HL-60 (cell line): ENCODE data around the gene DUSP1.

ENCODE experiments used
- DNase-seq, 2 experiments: peaks; one replicate each; pipeline ENCODE4 v3.0.0-alpha.2; 2010 to 2020; ENCODE audit warnings: low read depth in 1 of 2, low spot score in 1 of 2
- H3K27ac ChIP-seq: fragments of 250-450 bp; sonication (Bioruptor Pico); replicated peaks from 2 replicates; pipeline ENCODE4 v1.5.1; 2020; ENCODE audit warnings: mild to moderate bottlenecking, moderate library complexity
- H3K27me3 ChIP-seq: fragments of 250-450 bp; sonication (Bioruptor Pico); 2 replicates; pipeline ENCODE4 v1.5.1; 2021; ENCODE audit warnings: mild to moderate bottlenecking, moderate library complexity; ENCODE audit not compliant: insufficient read depth, poor library complexity, severe bottlenecking
- H3K4me3 ChIP-seq: replicated peaks from 2 replicates; pipeline ENCODE4 v1.5.1; 2011; ENCODE audit warnings: mild to moderate bottlenecking, control low read depth, low read length; ENCODE audit not compliant: insufficient read depth
- CTCF ChIP-seq: IDR thresholded peaks from one replicate; pipeline ENCODE4 v1.5.1; 2011; ENCODE audit warnings: low read length, control low read depth, inconsistent platforms; ENCODE audit not compliant: insufficient read depth
- GABPA ChIP-seq: IDR thresholded peaks from 2 replicates; pipeline ENCODE4 v1.6.1; 2012; ENCODE audit warnings: low read depth
- POLR2AphosphoS5 ChIP-seq: IDR thresholded peaks from 2 replicates; pipeline ENCODE4 v1.6.1; 2012; ENCODE audit warnings: low read depth
- SPI1 ChIP-seq: IDR thresholded peaks from 2 replicates; pipeline ENCODE4 v1.6.1; 2012; ENCODE audit warnings: low read depth, mild to moderate bottlenecking, borderline replicate concordance
- TF ChIP-seq, protein P1 (sequence below): IDR thresholded peaks from 2 replicates; pipeline ENCODE4 v1.6.1; 2012; ENCODE audit warnings: low read depth; ENCODE audit not compliant: insufficient replicate concordance

DUSP1 gene

DNA sequence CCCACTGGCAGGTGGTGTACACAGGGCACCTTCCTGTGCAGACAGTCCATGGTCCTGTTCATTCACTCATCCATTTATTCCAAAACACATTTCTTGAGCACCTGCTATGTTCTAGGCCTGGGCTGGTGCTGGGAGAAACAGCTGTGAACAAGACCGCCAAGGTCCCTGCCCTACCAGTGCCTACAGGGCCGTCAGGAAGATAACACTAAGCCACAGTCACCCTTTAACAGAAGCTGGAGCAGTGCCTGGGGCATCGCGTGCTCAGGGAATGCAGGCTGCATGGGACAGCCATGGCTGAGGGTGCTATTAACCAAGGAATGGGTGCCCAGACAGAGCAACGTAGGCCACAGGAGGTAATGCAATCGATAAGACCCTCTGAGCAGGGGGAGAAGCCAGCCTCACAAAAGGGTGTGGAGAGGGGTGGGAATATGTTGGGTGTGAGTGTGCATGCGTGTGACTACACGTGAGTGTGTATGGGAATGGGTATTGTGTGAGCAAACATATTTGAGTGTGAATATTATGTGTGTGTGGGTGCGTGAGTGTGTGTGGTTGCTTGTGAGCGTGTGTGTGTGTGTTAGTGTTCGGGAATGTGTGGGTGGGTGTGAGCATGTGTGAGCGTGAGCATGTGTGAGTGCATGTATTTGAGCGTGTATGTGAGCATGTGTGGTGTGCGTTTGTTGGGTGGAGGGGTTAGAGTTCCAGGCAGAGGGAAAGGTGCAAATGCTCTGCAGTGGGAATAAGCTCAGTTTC is 19.1 kb downstream of the DUSP1 start:
- no peak for DNase-seq
- Histone ChIP-seq H3K4me3 (no peak overlapping the region), H3K27ac (no peak overlapping the region), H3K27me3 (peaks cover 2% of the 10 kb centered on the region)
- TF ChIP-seq POLR2AphosphoS5 (no peak), CTCF (no peak), GABPA (no peak), SPI1 (no peak)
- TF ChIP-seq, protein P1, sequence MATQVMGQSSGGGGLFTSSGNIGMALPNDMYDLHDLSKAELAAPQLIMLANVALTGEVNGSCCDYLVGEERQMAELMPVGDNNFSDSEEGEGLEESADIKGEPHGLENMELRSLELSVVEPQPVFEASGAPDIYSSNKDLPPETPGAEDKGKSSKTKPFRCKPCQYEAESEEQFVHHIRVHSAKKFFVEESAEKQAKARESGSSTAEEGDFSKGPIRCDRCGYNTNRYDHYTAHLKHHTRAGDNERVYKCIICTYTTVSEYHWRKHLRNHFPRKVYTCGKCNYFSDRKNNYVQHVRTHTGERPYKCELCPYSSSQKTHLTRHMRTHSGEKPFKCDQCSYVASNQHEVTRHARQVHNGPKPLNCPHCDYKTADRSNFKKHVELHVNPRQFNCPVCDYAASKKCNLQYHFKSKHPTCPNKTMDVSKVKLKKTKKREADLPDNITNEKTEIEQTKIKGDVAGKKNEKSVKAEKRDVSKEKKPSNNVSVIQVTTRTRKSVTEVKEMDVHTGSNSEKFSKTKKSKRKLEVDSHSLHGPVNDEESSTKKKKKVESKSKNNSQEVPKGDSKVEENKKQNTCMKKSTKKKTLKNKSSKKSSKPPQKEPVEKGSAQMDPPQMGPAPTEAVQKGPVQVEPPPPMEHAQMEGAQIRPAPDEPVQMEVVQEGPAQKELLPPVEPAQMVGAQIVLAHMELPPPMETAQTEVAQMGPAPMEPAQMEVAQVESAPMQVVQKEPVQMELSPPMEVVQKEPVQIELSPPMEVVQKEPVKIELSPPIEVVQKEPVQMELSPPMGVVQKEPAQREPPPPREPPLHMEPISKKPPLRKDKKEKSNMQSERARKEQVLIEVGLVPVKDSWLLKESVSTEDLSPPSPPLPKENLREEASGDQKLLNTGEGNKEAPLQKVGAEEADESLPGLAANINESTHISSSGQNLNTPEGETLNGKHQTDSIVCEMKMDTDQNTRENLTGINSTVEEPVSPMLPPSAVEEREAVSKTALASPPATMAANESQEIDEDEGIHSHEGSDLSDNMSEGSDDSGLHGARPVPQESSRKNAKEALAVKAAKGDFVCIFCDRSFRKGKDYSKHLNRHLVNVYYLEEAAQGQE = no peak

- no peak overlapping the region for H3K4me3 ChIP-seq
- H3K27me3 ChIP-seq = peaks cover 2% of the 10 kb centered on the region
- DNase-seq = no peak
- H3K27ac ChIP-seq = no peak overlapping the region
- TF ChIP-seq, protein P1 = no peak
- TF ChIP-seq SPI1 = no peak
- no peak for TF ChIP-seq POLR2AphosphoS5
- no peak for TF ChIP-seq GABPA
- no peak for TF ChIP-seq CTCF
Measured at GRCh38 chr5:172749881-172750633, 20.9 kb downstream of the DUSP1 start.

- no peak for TF ChIP-seq SPI1
- TF ChIP-seq GABPA = no peak
- no peak for TF ChIP-seq POLR2AphosphoS5
- TF ChIP-seq CTCF = no peak
Measured at GRCh38 chr5:172749076-172749475, 21.9 kb downstream of the DUSP1 start.

More at GRCh38 chr5:172749076-172749475, 21.9 kb downstream of the DUSP1 start:
- Histone ChIP-seq H3K27me3 (peaks cover 2% of the 10 kb centered on the region), H3K4me3 (no peak overlapping the region), H3K27ac (no peak overlapping the region)
- DNase-seq = no peak
